A549 treated with dexamethasone at 1 μM for 4 hours (cell line): Measurements from ENCODE around the gene GOLGA6A. TPM values are rescaled to one million over a fixed set of nuclear protein-coding genes. Genes with fewer than 3 reads are reported as not detected.

Source experiments
- total RNA-seq: library from RNA; stranded (reverse); fragments of 200-300 nt; extraction: Qiagen RNA extraction; gene quantifications from 5 replicates; pipeline ENCODE4 v1.2.3, GENCODE V29; 2022

The GOLGA6A gene
- 0.02 to 0.32 TPM (median 0.19 TPM) in 5 replicates for total RNA-seq

DNA sequence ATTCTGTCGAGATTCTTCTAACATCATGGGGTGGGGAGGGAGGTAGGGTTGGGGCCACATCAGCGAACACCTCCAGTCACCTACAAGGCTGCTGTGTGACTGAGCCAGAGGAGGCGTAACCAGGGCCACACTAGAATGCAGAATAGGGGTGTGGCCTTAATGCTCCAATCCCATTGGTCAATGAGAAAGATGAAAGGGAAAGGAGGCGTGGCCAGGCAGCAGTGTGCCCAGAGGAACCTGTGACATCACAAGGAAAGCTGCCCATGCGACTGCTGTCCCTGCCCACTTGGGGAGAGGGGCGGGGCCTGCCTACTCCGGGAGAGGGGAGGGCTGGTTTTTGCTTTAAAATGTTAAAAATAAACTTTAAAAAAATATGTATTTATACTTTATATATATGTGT lies at the start of gene GOLGA6A:
GOLGA6A (minus strand) TSS at position 101 of the 400 bp plus-strand sequence; CDS start at position 60, 41 bp downstream.

GRCh38 chr15:74130155-74130848 lies 48.0 kb upstream of the GOLGA6A start, which contains the start of gene ISLR2:
Gene ISLR2 (plus strand): TSS chr15:74130586. CDS start chr15:74132755, 2,169 bp downstream.

Other genes with a start within 250 kb of the GOLGA6A start
- not detected in 5 replicates for gene TBC1D21, start 209.0 kb downstream of the GOLGA6A start, total RNA-seq
- gene LOXL1, start 156.1 kb downstream of the GOLGA6A start, total RNA-seq = 0.53 to 1.3 TPM (median 0.74 TPM) in 5 replicates
- 9.2 to 11.3 TPM (median 10.8 TPM) in 5 replicates for gene STOML1, start 90.3 kb downstream of the GOLGA6A start, total RNA-seq
- 10.9 to 17.1 TPM (median 14.7 TPM) in 5 replicates for gene PML, start 87.8 kb downstream of the GOLGA6A start, total RNA-seq
- gene ISLR2, start 48.0 kb upstream of the GOLGA6A start, total RNA-seq = 0.06 to 0.22 TPM (median 0.15 TPM) in 5 replicates
- gene ISLR, start 91.2 kb upstream of the GOLGA6A start, total RNA-seq = 0.33 to 0.52 TPM (median 0.35 TPM) in 5 replicates
- gene STRA6, start 120.2 kb upstream of the GOLGA6A start, total RNA-seq = 44.2 to 82.1 TPM (median 71.9 TPM) in 5 replicates
- 5.8 to 8.6 TPM (median 7.1 TPM) in 5 replicates for gene CCDC33, start 153.8 kb upstream of the GOLGA6A start, total RNA-seq